GM19395 (cell line): ENCODE results near the gene CAMKMT.

ENCODE experiments used
- ATAC-seq: cut with Tn5 transposase; IDR thresholded peaks from one replicate; pipeline ENCODE4 v1.9.1; 2021; ENCODE audit warnings: mild to moderate bottlenecking, moderate library complexity; ENCODE audit not compliant: unreplicated experiment

Gene CAMKMT

DNA sequence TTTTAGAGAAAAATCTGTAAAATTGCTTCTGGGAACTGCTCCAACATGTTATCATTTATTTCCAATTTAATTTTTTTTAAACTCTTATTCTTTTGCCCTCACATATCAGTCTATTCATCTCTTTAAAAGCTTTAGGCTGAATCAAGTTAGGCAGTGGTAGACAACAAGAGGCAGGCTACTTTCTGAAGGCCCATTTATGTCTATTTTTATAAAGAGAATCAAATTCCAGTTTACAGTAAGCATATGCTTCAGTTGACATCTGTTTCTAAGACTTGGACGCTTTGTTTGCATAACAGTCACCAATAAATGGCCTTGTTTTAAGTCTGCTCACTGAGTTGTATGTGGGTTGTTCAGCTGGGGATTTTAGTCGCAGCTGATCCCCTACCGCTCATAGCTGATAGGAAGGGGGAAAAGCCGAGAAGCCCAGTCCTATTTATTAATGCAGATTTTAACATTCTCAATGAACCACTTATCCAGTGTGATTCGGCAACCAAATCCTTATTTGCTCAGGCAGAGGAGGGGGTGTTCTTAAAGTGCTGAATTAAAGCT, 319.3 kb downstream of the CAMKMT start:
- no peak for ATAC-seq

DNA sequence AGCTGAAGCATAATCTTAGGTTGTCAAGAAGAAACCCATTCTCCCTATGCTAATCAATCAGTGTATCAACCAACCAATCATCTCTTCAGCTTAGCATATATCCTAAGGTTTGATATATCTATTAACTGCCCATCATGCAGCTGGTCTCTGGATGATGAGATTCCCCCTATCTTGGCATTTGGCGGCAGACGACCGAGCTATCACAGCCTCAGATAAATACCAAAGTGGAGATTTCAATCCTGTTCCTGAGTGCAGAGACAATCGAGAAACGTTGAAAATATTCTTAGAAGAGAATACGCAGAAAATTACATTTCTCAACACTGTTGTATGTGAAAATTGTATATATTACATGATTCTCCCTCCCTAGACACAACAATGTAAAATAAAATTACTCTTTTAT, 320.7 kb downstream of the CAMKMT start:
- no peak for ATAC-seq

DNA sequence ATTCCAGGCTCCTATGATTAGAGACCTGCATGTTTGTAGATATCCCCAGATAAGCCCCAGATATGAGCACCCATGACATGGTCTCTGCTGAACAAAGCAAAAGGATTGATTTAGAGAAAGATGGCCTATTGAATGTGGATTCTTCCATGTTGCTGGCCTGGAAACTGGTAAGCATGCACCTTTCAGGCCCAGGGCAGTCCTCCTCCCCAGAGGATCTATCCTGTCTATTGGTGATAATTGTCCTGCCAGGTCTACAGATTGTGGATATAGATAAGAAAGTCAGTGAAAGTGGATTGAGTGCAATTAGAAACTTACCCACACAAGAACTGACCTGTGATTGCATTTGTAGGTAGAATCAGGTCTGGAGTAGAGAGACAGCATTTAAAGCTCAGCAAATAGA, 322.8 kb downstream of the CAMKMT start:
- ATAC-seq = no peak

GRCh38 chr2:44686561-44686960, 324.8 kb downstream of the CAMKMT start:
- ATAC-seq = no peak

- no peak for ATAC-seq
These were observed 326.1 kb downstream of the CAMKMT start for GRCh38 chr2:44687686-44688455.

GRCh38 chr2:44688456-44689124, 326.8 kb downstream of the CAMKMT start:
- ATAC-seq = no peak

DNA sequence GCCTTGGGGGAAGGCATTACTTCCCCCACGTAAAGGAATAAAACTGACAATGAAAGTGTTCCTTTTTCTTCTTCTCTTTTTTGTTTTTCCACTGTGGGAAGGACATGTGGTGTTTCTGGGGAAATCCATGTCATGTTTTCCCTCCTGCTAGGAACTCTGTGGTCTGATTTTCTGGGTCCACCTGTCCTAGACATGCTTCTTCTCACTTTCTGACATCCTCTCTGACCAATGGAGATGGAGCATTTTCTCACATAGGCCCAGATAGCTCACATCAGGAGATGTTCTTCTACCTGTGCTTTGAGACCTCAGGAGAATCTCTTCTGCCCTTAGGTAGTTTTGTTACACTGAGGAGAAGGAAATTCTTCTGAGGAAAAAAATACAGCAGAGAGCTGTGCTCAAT, 327.8 kb downstream of the CAMKMT start:
- ATAC-seq = no peak

DNA sequence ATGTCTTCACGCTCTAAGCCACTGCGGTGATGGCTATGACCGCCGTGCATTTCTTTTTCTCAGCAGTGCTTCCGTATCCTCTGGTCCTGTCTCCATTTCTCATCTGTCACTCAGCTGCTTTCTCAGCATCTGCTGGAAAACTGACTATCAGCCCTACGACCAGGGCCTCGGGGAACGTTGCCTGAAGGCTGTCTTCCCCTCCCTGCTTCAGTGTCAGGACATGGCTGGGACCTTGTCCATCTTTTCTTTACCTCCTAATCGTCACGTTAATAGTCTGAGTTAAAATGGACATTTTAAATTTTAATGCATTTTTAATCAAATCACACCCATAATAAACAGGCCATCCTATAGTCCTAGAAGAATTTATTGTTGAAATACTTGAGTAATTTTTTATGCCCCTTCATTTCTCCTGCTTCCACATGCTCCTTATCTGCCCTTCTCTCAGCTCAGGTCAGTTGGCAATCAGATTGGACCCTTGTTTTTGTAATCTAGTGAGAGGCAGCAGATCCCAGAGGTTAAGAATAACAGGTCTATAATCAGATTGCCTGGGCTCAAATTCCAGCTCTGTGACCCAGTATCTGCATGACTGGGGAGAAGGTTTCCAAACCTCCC, 329.5 kb downstream of the CAMKMT start:
- ATAC-seq = no peak

DNA sequence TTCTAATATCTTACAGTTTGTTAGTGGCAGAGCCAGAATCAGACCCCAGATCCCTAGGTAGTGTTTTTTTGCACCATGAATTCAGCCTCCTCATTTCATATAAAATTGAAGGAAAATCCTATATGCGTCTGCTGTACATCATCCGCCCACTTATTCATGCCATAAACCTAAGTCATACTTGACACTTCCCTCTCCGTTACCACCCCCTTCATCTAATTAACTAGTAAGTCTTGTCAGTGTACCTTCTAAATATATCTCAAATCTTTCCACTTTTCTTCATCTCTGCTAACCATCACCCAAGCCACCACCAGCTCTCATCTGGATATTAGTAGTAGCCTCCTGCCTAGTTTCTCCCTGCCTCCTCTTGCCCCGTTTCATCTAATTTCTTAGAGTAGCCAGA, 331.1 kb downstream of the CAMKMT start:
- no peak for ATAC-seq

DNA sequence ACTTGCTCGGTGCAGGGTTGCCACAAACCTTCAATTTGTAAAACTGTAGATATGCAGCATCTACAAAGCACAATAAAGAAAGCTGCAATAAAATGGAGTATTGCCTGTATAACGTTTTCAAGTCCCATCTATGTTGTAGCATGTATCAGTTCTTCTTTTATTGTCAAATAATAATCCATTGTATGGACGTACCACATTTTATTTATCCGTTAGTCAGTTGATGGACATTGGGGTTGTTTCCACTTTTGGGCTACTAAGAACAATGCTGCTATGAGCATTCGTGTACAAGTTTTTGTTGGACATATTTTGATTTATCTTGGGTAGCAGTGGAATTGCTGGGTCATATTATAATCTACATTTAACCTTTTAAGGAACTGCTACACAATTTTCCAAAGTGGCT, 339.1 kb downstream of the CAMKMT start:
- no peak for ATAC-seq

DNA sequence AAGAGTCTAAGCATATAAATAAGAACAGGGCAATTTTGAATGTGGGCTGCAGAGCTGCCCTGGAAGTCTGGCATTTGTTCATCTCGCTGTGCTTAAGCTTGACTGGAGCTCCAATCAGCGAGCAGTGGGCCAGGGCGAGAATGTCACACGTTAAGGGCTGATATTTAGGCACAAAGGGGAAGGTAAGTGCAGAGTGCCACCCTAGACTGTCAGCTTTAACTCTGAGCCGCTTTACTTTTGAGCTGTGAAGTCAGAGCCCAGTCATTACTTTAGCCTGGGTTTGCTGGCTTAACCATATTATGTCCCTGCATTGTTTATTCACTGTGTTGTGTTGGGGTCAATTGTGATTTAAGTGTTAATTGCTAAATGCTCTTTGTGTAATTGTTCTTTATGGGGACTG, 343.6 kb downstream of the CAMKMT start:
- ATAC-seq = no peak

DNA sequence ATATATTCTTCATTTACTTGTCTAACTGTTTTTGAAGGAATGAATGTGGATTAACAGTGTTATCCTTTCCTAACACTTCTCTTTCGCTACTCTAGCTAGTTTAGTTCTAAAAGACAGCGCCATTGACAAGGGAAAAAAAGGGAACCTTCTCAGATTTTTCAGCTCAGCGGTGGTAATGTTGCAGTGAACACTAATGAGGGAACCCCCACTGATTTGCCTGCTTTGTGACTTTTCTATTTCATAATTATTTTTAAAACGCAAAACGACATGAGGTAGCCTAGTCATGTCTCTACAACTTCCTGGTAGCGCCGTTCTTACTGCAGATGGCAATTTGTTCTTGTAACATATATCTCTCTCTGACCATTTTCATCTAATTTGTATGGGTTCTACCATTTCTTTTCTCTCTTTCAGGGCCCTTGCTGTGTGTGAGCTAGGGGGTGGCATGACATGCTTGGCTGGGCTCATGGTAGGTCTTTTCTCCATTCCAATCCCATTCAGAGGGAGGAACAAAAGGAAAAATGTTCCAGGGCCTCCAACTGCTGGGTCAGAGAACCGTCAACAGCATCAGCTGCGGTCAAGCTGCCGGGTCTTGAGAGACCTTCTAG, 344.2 kb downstream of the CAMKMT start:
- ATAC-seq = no peak

DNA sequence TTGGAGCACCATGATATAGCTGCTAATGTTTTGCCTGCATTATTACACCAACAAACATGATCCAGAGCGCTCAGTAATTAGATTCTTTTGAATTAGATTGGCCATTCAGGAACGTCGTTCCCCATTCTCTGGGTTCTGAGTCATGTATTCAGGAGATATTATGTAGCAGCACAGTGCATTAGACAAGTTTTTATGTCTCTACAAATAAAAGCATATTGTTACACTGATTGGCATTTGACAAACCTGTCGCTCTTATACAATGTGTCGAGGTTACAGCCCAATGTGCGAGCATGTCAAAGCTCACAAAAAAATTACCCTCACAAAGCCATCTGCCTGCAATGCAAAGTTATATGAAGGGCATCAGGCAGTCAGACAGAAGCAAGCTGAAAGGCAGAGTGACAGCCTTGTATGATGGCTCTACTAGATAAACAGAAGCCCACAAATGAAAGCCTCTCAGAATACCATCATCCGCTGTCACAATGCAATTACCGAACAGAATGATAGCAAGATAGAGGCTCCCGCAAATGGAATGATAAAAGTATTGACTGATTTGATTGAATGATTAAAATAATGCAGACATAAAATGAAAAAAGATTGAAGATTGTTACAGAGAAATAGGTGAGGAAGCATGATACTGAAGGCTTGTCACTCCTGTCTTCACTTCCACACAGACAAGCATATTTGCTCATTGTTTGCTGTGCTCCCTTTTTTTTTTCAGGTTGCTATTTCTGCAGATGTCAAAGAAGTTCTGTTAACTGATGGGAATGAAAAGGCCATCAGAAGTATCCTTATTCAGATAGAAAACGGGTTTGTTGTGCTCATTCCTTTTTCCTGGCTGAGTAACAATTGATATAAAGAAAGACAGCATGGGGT, 345.2 kb downstream of the CAMKMT start:
- ATAC-seq = no peak

DNA sequence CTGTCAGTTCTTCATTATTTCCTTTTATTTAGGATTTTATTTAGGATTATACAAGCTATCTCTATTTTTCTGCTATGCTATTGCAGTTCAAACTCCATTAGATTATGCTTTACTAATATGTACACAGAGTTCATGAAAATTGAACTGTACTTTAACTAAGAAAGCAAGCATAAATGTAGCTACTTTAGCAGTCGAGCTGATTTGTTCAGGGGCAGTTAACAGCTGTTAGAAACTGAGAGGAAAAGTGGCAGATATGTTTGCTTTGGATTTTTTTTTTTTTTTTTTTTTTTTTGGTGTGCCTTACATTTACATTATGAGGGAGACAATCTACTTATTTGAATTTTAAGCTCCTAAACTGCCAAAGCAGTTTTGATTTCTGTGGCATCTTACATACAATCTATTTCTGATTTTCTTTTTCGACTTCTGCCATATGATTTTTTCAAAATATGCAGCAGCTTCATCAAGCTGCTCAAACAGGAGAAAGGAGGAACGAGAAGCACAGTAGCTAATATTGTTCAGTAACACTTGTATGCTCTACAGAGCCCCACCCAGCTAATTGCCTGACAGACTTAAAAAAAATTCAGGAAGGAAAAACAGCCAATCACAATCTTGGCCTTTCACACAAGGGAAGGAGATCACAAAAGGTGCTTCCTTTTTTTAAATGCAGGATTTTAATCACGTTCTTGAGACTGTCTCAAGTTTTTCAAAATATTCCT, 346.4 kb downstream of the CAMKMT start:
- ATAC-seq = no peak

DNA sequence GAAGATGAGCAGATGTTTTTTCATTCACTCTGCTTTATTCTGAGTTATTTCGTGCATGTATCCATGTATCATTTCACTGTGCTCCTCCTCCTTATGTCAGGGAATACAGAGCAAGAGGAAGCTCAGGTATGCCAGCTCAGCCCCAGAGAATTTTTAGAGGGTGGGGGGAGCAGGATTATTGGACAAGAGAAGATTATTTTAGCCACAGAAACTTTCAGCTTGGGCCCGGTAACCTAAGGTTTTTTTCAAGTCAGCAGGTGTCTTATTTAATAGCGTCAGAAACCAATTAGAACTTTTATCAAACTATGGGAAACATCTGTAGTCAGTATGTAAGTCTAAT, 346.9 kb downstream of the CAMKMT start:
- no peak for ATAC-seq

GRCh38 chr2:44713170-44713569, 351.4 kb downstream of the CAMKMT start:
- no peak for ATAC-seq

- ATAC-seq = no peak
These were observed 353.9 kb downstream of the CAMKMT start for GRCh38 chr2:44715671-44716081.

GRCh38 chr2:44716131-44716530, 354.4 kb downstream of the CAMKMT start:
- ATAC-seq = no peak

DNA sequence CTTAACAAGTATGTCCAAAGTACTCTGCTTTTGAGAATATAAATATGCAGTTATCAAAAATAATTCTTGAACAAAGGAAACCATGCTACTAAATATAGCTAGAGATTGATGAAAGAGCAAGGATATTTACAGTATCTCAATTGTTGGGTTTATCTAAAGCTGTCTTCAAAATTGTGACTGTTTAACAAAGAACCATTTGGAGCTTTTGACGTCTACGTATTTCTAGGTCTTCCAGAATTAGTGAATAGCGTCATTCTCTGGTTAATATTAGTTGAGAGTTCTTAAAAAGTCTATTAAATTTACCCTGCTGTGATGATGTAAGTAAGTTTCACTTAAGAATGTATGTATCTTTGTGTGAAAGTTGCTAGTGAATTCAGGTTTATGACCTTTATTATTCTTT, 356.7 kb downstream of the CAMKMT start:
- no peak for ATAC-seq

- no peak for ATAC-seq
These were observed 357.8 kb downstream of the CAMKMT start for GRCh38 chr2:44719562-44719961.
